Adrenal gland (tissue), 5 donors: ENCODE measurements around the gene ANTXR1.

Source experiments
- POLR2A ChIP-seq, 2 donors: fragments of 450-650 bp; IDR thresholded peaks; one replicate each; pipeline ENCODE4 v1.6.1; 2017; ENCODE audit warnings: antibody characterized with exemption in 2 of 2, mild to moderate bottlenecking in 2 of 2, moderate library complexity in 1 of 2
- TF ChIP-seq, protein P1 (sequence below), 6 experiments: fragments of 450-650 bp in 4 of 6; fragments of 200-600 bp in 2 of 6; sonication (generic) in 1 of 6; IDR thresholded peaks; 1 replicate in 5 of 6; 2 replicates in 1 of 6; pipeline versions ENCODE4 v1.5.1 to v1.8.0; 2016 to 2021; ENCODE audit warnings: antibody characterized with exemption in 6 of 6, mild to moderate bottlenecking in 2 of 6, moderate library complexity in 1 of 6
- donor health status: DM: no; HTN: no; CAD: no.

DNA sequence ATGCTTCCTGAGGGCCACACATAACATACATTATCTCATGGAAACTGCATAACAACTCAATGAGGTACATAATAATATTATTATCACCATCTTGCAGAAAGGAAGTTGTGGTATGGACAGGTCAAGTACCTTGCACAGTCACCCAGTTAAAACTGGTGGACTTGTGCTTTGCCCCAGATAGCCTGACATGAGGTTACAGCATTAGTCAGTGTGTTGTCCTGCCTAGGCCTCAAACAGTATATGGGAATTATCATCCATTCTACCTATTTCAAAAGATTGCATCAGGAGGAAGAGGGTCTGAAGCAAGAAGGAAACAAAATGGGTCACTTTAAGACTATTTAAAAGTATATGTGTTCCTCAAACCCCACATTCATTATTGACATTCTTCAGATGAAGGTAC lies 5.4 kb upstream of the ANTXR1 start:
- TF ChIP-seq, protein P1, sequence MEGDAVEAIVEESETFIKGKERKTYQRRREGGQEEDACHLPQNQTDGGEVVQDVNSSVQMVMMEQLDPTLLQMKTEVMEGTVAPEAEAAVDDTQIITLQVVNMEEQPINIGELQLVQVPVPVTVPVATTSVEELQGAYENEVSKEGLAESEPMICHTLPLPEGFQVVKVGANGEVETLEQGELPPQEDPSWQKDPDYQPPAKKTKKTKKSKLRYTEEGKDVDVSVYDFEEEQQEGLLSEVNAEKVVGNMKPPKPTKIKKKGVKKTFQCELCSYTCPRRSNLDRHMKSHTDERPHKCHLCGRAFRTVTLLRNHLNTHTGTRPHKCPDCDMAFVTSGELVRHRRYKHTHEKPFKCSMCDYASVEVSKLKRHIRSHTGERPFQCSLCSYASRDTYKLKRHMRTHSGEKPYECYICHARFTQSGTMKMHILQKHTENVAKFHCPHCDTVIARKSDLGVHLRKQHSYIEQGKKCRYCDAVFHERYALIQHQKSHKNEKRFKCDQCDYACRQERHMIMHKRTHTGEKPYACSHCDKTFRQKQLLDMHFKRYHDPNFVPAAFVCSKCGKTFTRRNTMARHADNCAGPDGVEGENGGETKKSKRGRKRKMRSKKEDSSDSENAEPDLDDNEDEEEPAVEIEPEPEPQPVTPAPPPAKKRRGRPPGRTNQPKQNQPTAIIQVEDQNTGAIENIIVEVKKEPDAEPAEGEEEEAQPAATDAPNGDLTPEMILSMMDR (IDR thresholded peaks at IDR 0.05): no peak
- no peak for TF ChIP-seq POLR2A (IDR thresholded peaks at IDR 0.05)
